Activated naive CD8-positive, alpha-beta T cell (primary cell): Measurements from ENCODE around the gene HSPA14.
"Not testable (repeated sequence)": the region's sequence is repeated elsewhere in the genome, so short reads cannot be mapped to it uniquely, and the experiment has no call there.

ENCODE experiments used
- H3K27ac Mint-ChIP-seq: one replicate; pipeline ENCODE4 v1.8.0; 2021; ENCODE audit warnings: mixed read lengths
- H3K27me3 Mint-ChIP-seq: one replicate; pipeline ENCODE4 v1.8.0; 2021; ENCODE audit warnings: mixed read lengths
- H3K36me3 Mint-ChIP-seq: one replicate; pipeline ENCODE4 v1.8.0; 2021; ENCODE audit warnings: mixed read lengths
- H3K4me1 Mint-ChIP-seq: one replicate; pipeline ENCODE4 v1.8.0; 2021; ENCODE audit warnings: low read depth, mixed read lengths
- H3K4me3 Mint-ChIP-seq: one replicate; pipeline ENCODE4 v1.8.0; 2021; ENCODE audit warnings: mild to moderate bottlenecking, mixed read lengths
- H3K9me3 Mint-ChIP-seq: one replicate; pipeline ENCODE4 v1.8.0; 2021; ENCODE audit warnings: low read depth, mixed read lengths

Gene HSPA14

GRCh38 chr10:14891151-14891550 lies 53.0 kb downstream of the HSPA14 start:
- no peak overlapping the region for H3K27ac Mint-ChIP-seq
- H3K4me3 Mint-ChIP-seq: no peak overlapping the region
- H3K36me3 Mint-ChIP-seq: peaks cover 3% of the 10 kb centered on the region
- H3K27me3 Mint-ChIP-seq: no peaks in the 10 kb centered on the region
- peaks cover 6% of the 10 kb centered on the region for H3K4me1 Mint-ChIP-seq
- no peaks in the 10 kb centered on the region for H3K9me3 Mint-ChIP-seq

GRCh38 chr10:14904316-14904732 lies 66.2 kb downstream of the HSPA14 start:
- Mint-ChIP-seq H3K27ac (no peak overlapping the region), H3K9me3 (no peaks in the 10 kb centered on the region), H3K4me3 (no peak overlapping the region), H3K36me3 (peaks cover 26% of the 10 kb centered on the region), H3K27me3 (no peaks in the 10 kb centered on the region), H3K4me1 (peaks cover 7% of the 10 kb centered on the region)

- Mint-ChIP-seq H3K27ac (no peak overlapping the region), H3K36me3 (peaks cover 27% of the 10 kb centered on the region), H3K4me3 (no peak overlapping the region)
Observed at GRCh38 chr10:14904864-14905263, 66.8 kb downstream of the HSPA14 start.

GRCh38 chr10:14905890-14906289 lies 67.8 kb downstream of the HSPA14 start:
- peaks cover 33% of the 10 kb centered on the region for H3K36me3 Mint-ChIP-seq
- no peaks in the 10 kb centered on the region for H3K9me3 Mint-ChIP-seq
- peak overlapping the region; percentile 61 for H3K27ac Mint-ChIP-seq
- no peaks in the 10 kb centered on the region for H3K27me3 Mint-ChIP-seq
- H3K4me1 Mint-ChIP-seq: peaks cover 7% of the 10 kb centered on the region
- no peak overlapping the region for H3K4me3 Mint-ChIP-seq

More at GRCh38 chr10:14904864-14905263, 66.8 kb downstream of the HSPA14 start:
- no peaks in the 10 kb centered on the region for H3K27me3 Mint-ChIP-seq
- peaks cover 7% of the 10 kb centered on the region for H3K4me1 Mint-ChIP-seq
- H3K9me3 Mint-ChIP-seq: no peaks in the 10 kb centered on the region

GRCh38 chr10:14906765-14907164 lies 68.7 kb downstream of the HSPA14 start:
- Mint-ChIP-seq H3K36me3 (peaks cover 40% of the 10 kb centered on the region), H3K9me3 (no peaks in the 10 kb centered on the region), H3K4me3 (no peak overlapping the region), H3K27ac (no peak overlapping the region), H3K27me3 (no peaks in the 10 kb centered on the region), H3K4me1 (peaks cover 7% of the 10 kb centered on the region)

GRCh38 chr10:14907591-14907990 lies 69.5 kb downstream of the HSPA14 start:
- not testable (repeated sequence) for H3K27ac Mint-ChIP-seq, H3K4me3 Mint-ChIP-seq, H3K27me3 Mint-ChIP-seq, H3K4me1 Mint-ChIP-seq, H3K9me3 Mint-ChIP-seq
- H3K36me3 Mint-ChIP-seq: peaks cover 39% of the 10 kb centered on the region

- peak overlapping the region; percentile 10 for H3K27ac Mint-ChIP-seq
- peaks cover 9% of the 10 kb centered on the region for H3K4me1 Mint-ChIP-seq
- H3K36me3 Mint-ChIP-seq: peaks cover 45% of the 10 kb centered on the region
- no peak overlapping the region for H3K4me3 Mint-ChIP-seq
- H3K27me3 Mint-ChIP-seq: no peaks in the 10 kb centered on the region
- H3K9me3 Mint-ChIP-seq: no peaks in the 10 kb centered on the region
Observed at GRCh38 chr10:14909101-14909500, 71.0 kb downstream of the HSPA14 start.

GRCh38 chr10:14910953-14911352 lies 72.8 kb downstream of the HSPA14 start:
- no peaks in the 10 kb centered on the region for H3K27me3 Mint-ChIP-seq
- H3K9me3 Mint-ChIP-seq: no peaks in the 10 kb centered on the region
- peaks cover 16% of the 10 kb centered on the region for H3K4me1 Mint-ChIP-seq
- peaks cover 48% of the 10 kb centered on the region for H3K36me3 Mint-ChIP-seq
- H3K27ac Mint-ChIP-seq: peak overlapping the region; percentile 25
- no peak overlapping the region for H3K4me3 Mint-ChIP-seq

GRCh38 chr10:14911801-14912200 lies 73.7 kb downstream of the HSPA14 start:
- Mint-ChIP-seq H3K27me3 (no peaks in the 10 kb centered on the region), H3K36me3 (peaks cover 49% of the 10 kb centered on the region), H3K9me3 (peaks cover 3% of the 10 kb centered on the region), H3K4me1 (peaks cover 15% of the 10 kb centered on the region), H3K27ac (no peak overlapping the region), H3K4me3 (no peak overlapping the region)

GRCh38 chr10:14916600-14916999 lies 78.5 kb downstream of the HSPA14 start:
- Mint-ChIP-seq H3K4me1 (peaks cover 15% of the 10 kb centered on the region), H3K27ac (no peak overlapping the region), H3K9me3 (peaks cover 19% of the 10 kb centered on the region), H3K36me3 (peaks cover 48% of the 10 kb centered on the region), H3K27me3 (no peaks in the 10 kb centered on the region), H3K4me3 (no peak overlapping the region)

- Mint-ChIP-seq H3K27ac (no peak overlapping the region), H3K27me3 (no peaks in the 10 kb centered on the region), H3K4me1 (peaks cover 15% of the 10 kb centered on the region), H3K36me3 (peaks cover 53% of the 10 kb centered on the region), H3K9me3 (peaks cover 19% of the 10 kb centered on the region), H3K4me3 (no peak overlapping the region)
Observed at GRCh38 chr10:14917827-14918226, 79.7 kb downstream of the HSPA14 start.

- Mint-ChIP-seq H3K36me3 (peaks cover 52% of the 10 kb centered on the region), H3K27me3 (no peaks in the 10 kb centered on the region), H3K9me3 (peaks cover 19% of the 10 kb centered on the region), H3K4me1 (peaks cover 15% of the 10 kb centered on the region), H3K4me3 (no peak overlapping the region), H3K27ac (no peak overlapping the region)
Observed at GRCh38 chr10:14918964-14919363, 80.9 kb downstream of the HSPA14 start.
